K562 (cell line): ENCODE results near the gene RNF112. TPM values are rescaled to one million over a fixed set of nuclear protein-coding genes. Genes with fewer than 3 reads are reported as not detected.

Experiments used
- CHD1 ChIP-seq: fragments of 200-600 bp; sonication (generic); IDR thresholded peaks from one replicate; pipeline ENCODE4 v1.6.1; 2012; ENCODE audit warnings: mild to moderate bottlenecking, moderate library complexity, low read length, inconsistent platforms
- CREB5 ChIP-seq: fragments of 250-450 bp; sonication (Bioruptor Pico); IDR thresholded peaks from 2 replicates; pipeline ENCODE4 v1.5.0; 2020; ENCODE audit warnings: mild to moderate bottlenecking
- GATAD2A ChIP-seq: fragments of 450-650 bp; IDR thresholded peaks from 2 replicates; pipeline ENCODE4 v1.6.1; 2017
- HNRNPL ChIP-seq: fragments of 200-400 bp; formaldehyde crosslinking; IDR thresholded peaks from 2 replicates; pipeline ENCODE4 v1.6.1; 2017; ENCODE audit warnings: low read depth, mild to moderate bottlenecking, low read length
- MEIS2 ChIP-seq: fragments of 450-650 bp; IDR thresholded peaks from 2 replicates; pipeline ENCODE4 v1.6.1; 2014; ENCODE audit warnings: mild to moderate bottlenecking; ENCODE audit not compliant: partially characterized antibody
- MIER1 ChIP-seq: fragments of 450-650 bp; IDR thresholded peaks from 2 replicates; pipeline ENCODE4 v1.6.1; 2016; ENCODE audit warnings: antibody characterized with exemption, mild to moderate bottlenecking, low read depth
- PHTF2 ChIP-seq: fragments of 250-450 bp; sonication (Bioruptor Pico); IDR thresholded peaks from 2 replicates; pipeline ENCODE4 v1.5.0; 2021; ENCODE audit warnings: mild to moderate bottlenecking
- PRPF4 ChIP-seq: fragments of 200-400 bp; formaldehyde crosslinking; IDR thresholded peaks from one replicate; pipeline ENCODE4 v1.6.1; 2017; ENCODE audit warnings: low read length, low read depth, mild to moderate bottlenecking; ENCODE audit not compliant: insufficient read depth, poor library complexity, severe bottlenecking
- RBFOX2 ChIP-seq: fragments of 200-400 bp; formaldehyde crosslinking; IDR thresholded peaks from 2 replicates; pipeline ENCODE4 v1.6.1; 2017; ENCODE audit warnings: low read depth, mild to moderate bottlenecking, low read length, moderate library complexity
- RCOR1 ChIP-seq, 2 experiments: IDR thresholded peaks; 2 replicates each; pipeline ENCODE4 v1.6.1; 2012; ENCODE audit warnings: low read depth in 2 of 2, low read length in 2 of 2, borderline replicate concordance in 1 of 2, improper control_type of control experiment in 1 of 2
- SAFB ChIP-seq: fragments of 200-400 bp; formaldehyde crosslinking; IDR thresholded peaks from 2 replicates; pipeline ENCODE4 v1.6.1; 2017; ENCODE audit warnings: low read depth, low read length, borderline replicate concordance
- SMARCA5 ChIP-seq: fragments of 450-650 bp; IDR thresholded peaks from 2 replicates; pipeline ENCODE4 v1.6.1; 2016
- SP1 ChIP-seq: sonication (generic); formaldehyde crosslinking; IDR thresholded peaks from 2 replicates; pipeline ENCODE4 v1.8.1; 2022; ENCODE audit warnings: mild to moderate bottlenecking, missing genetic modification reagents
- SREBF1 ChIP-seq: fragments of 150-350 bp; IDR thresholded peaks from 2 replicates; pipeline ENCODE4 v1.6.1; 2014; ENCODE audit warnings: antibody characterized with exemption, low read depth, low read length, borderline replicate concordance
- SRSF7 ChIP-seq: fragments of 200-400 bp; formaldehyde crosslinking; optimal IDR thresholded peaks from 2 replicates; pipeline ENCODE3; 2017; ENCODE audit warnings: mild to moderate bottlenecking, low read depth, low read length
- TAF1 ChIP-seq: IDR thresholded peaks from 2 replicates; pipeline ENCODE4 v1.6.1; 2011; ENCODE audit warnings: mild to moderate bottlenecking, low read length, moderate library complexity; ENCODE audit not compliant: insufficient read depth, control insufficient read depth, severe bottlenecking; ENCODE audit errors: extremely low read depth
- THAP7 ChIP-seq: fragments of 250-450 bp; sonication (Bioruptor Pico); IDR thresholded peaks from 2 replicates; pipeline ENCODE4 v1.5.0; 2021
- ZNF586 ChIP-seq: fragments of 450-650 bp; formaldehyde crosslinking; conservative IDR thresholded peaks from 2 replicates; pipeline ENCODE4 v1.4.0; 2020; ENCODE audit warnings: mild to moderate bottlenecking, moderate library complexity
- polyA plus RNA-seq, 8 experiments: library from polyadenylated mRNA; depleted of rRNA in 4 of 8; stranded (reverse) in 5 of 8; unstranded in 3 of 8; fragments of >200 nt; fragmentation: Nextera tagmentation in 2 of 8; fragmentation: Illumina TruSeq in 1 of 8; extraction: Ambion mirVana in 2 of 8; extraction: Trizol in 1 of 8; gene quantifications; 2 replicates each; pipeline versions ENCODE4 v1.2.1 to v1.2.3, GENCODE V29; 2011 to 2014; ENCODE audit warnings: inconsistent platforms in 1 of 8, missing spikeins in 1 of 8
- total RNA-seq, 7 experiments: library from RNA; depleted of rRNA in 6 of 7; stranded (reverse); fragments of >200 nt in 6 of 7; fragmentation: Illumina TruSeq in 2 of 7; extraction: Trizol in 2 of 7; gene quantifications; 2 replicates each; pipeline versions ENCODE4 v1.2.1 to v1.2.3, GENCODE V29; 2011 to 2021; ENCODE audit warnings: low replicate concordance in 1 of 7
- TF ChIP-seq, protein P1 (sequence below): fragments of 450-650 bp; IDR thresholded peaks from 2 replicates; pipeline ENCODE4 v1.6.1; 2016; ENCODE audit warnings: borderline replicate concordance

The RNF112 gene
- total and polyA plus RNA-seq, 9 of the 15 experiments (the other 6 are each of a cell fraction or from before 2014, with no cell fraction given) = 0.05 TPM; not detected in 8

DNA sequence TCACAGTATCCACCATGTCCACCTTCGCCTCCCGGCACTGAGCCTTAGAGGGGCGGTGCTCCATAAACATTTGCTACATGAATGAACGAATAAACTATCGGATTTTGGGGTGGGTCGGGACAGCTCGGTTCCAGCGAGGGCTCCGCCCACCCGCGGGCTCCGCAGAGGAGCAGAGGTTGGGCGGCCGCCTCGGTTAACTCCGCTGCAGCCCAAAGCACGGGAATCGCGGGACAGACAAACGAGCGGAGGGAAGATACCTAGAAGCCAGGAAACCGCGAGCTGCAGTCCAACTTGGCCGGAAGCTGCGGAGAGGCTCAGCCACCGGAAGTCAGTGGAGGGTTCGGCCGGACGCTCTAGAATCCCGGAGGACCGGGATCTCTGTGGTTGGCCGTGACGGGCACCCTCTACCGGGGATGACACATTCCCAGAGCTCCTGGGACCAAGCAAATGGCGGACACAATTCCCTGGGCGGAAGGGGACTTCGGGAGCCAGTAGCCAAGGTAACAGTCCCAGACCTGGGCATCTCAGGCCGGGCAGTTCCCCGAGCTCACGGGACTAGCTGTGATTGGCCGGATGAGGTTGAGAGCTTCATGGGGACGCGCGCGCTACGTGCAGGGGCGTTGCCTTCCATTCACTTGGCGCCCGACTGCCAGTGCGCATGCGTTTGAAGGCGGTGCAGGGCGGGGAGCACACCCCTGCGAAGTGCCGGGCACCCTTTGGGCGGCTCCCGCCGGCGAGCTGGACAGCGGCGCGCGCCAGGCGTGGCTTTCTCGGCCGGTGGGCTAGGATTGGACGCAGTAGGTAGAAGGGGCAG is 33.2 kb upstream of the RNF112 start (continued):
- TF ChIP-seq SAFB (no peak), RBFOX2 (peak; percentile 88), CHD1 (no peak), SRSF7 (no peak), RCOR1 (IDR thresholded peaks at IDR 0.05; ENCODE audit: borderline replicate concordance in 1 of 2, low read depth in 2 of 2, low read length in 2 of 2) (no peak), TAF1 (peak; percentile 81), MIER1 (no peak), CREB5 (CRISPR knock-in tag) (no peak), SP1 (CRISPR knock-in tag) (peak; percentile 81), THAP7 (CRISPR knock-in tag) (peak; percentile 94), GATAD2A (no peak), MEIS2 (peak; percentile 80), PRPF4 (no peak), SREBF1 (no peak), ZNF586 (CRISPR knock-in tag) (no peak), SMARCA5 (no peak), HNRNPL (no peak), PHTF2 (no peak)
- TF ChIP-seq, protein P1, sequence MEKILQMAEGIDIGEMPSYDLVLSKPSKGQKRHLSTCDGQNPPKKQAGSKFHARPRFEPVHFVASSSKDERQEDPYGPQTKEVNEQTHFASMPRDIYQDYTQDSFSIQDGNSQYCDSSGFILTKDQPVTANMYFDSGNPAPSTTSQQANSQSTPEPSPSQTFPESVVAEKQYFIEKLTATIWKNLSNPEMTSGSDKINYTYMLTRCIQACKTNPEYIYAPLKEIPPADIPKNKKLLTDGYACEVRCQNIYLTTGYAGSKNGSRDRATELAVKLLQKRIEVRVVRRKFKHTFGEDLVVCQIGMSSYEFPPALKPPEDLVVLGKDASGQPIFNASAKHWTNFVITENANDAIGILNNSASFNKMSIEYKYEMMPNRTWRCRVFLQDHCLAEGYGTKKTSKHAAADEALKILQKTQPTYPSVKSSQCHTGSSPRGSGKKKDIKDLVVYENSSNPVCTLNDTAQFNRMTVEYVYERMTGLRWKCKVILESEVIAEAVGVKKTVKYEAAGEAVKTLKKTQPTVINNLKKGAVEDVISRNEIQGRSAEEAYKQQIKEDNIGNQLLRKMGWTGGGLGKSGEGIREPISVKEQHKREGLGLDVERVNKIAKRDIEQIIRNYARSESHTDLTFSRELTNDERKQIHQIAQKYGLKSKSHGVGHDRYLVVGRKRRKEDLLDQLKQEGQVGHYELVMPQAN = no peak
